HepG2 (cell line): Measurements from ENCODE around the gene CHMP5.

ENCODE experiments used
- ELK4 ChIP-seq: sonication (generic); formaldehyde crosslinking; IDR thresholded peaks from 2 replicates; pipeline ENCODE4 v1.9.0; 2021; ENCODE audit warnings: missing genetic modification reagents, borderline replicate concordance
- FOXK2 ChIP-seq: fragments of 450-650 bp; IDR thresholded peaks from 2 replicates; pipeline ENCODE4 v1.6.1; 2016
- GABPB1 ChIP-seq: IDR thresholded peaks from 2 replicates; pipeline ENCODE4 v1.6.1; 2016; ENCODE audit warnings: mild to moderate bottlenecking, missing genetic modification reagents, moderate library complexity, missing compliant biosample characterization
- KDM3A ChIP-seq: IDR thresholded peaks from 2 replicates; pipeline ENCODE4 v1.6.1; 2018; ENCODE audit warnings: low read depth, missing compliant biosample characterization
- PLRG1 ChIP-seq: fragments of 450-650 bp; conservative IDR thresholded peaks from 2 replicates; pipeline ENCODE4 v1.6.1; 2016
- TP53 ChIP-seq: sonication (generic); formaldehyde crosslinking; conservative IDR thresholded peaks from 2 replicates; pipeline ENCODE4 v1.4.0; 2020; ENCODE audit warnings: missing genetic modification reagents
- ZFYVE20 ChIP-seq: sonication (generic); formaldehyde crosslinking; IDR thresholded peaks from 2 replicates; pipeline ENCODE4 v1.8.0; 2023; ENCODE audit warnings: low read depth, mild to moderate bottlenecking, moderate library complexity, missing genetic modification reagents, borderline replicate concordance
- ZNF24 ChIP-seq: fragments of 450-650 bp; IDR thresholded peaks from 2 replicates; pipeline ENCODE4 v1.6.1; 2017; ENCODE audit warnings: antibody characterized with exemption, mild to moderate bottlenecking
- ZNF296 ChIP-seq: sonication (generic); formaldehyde crosslinking; conservative IDR thresholded peaks from 2 replicates; pipeline ENCODE4 v1.5.0; 2020; ENCODE audit warnings: mild to moderate bottlenecking, missing genetic modification reagents
- ZNF512 ChIP-seq: sonication (generic); formaldehyde crosslinking; IDR thresholded peaks from 2 replicates; pipeline ENCODE4 v1.4.0; 2020; ENCODE audit warnings: mild to moderate bottlenecking, missing genetic modification reagents
- TF ChIP-seq, protein P1 (sequence below): IDR thresholded peaks from 2 replicates; pipeline ENCODE4 v1.6.1; 2012; ENCODE audit warnings: inconsistent platforms

- TF ChIP-seq ZNF512 (CRISPR knock-in tag) = no peak
- TF ChIP-seq GABPB1 = no peak
- no peak for TF ChIP-seq ZNF24
- TF ChIP-seq, protein P1, sequence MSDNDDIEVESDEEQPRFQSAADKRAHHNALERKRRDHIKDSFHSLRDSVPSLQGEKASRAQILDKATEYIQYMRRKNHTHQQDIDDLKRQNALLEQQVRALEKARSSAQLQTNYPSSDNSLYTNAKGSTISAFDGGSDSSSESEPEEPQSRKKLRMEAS = no peak
- TF ChIP-seq TP53 = no peak
- TF ChIP-seq ZFYVE20 (CRISPR knock-in tag) = no peak
- TF ChIP-seq KDM3A (CRISPR knock-in tag) = no peak
- no peak for TF ChIP-seq PLRG1
- TF ChIP-seq ZNF296 (CRISPR knock-in tag) = no peak
- TF ChIP-seq FOXK2 = no peak
- TF ChIP-seq ELK4 (CRISPR knock-in tag) = no peak
Observed at GRCh38 chr9:33223696-33224095, 41.2 kb upstream of the CHMP5 start.
